RWPE2 (cell line): Measurements from ENCODE around the gene RALGAPA2.

Experiments used
- ATAC-seq: fragments of 200-7000 bp; cut with Tn5 transposase; 3 replicates; pipeline ENCODE4 v1.9.1; 2021; ENCODE audit warnings: low read depth
- DNase-seq: peaks from one replicate; pipeline ENCODE4 v3.0.0-alpha.2; 2020; ENCODE audit warnings: low spot score
- H3K27ac ChIP-seq: fragments of 450-650 bp; 2 replicates; pipeline ENCODE4 v1.5.1; 2017; ENCODE audit warnings: mild to moderate bottlenecking; ENCODE audit not compliant: poor library complexity, severe bottlenecking
- H3K27me3 ChIP-seq: fragments of 250-450 bp; sonication (Bioruptor Pico); 2 replicates; pipeline ENCODE4 v1.5.1; 2021; ENCODE audit warnings: mild to moderate bottlenecking, moderate library complexity; ENCODE audit not compliant: insufficient read depth, poor library complexity, severe bottlenecking
- H3K36me3 ChIP-seq: fragments of 250-450 bp; sonication (Bioruptor Pico); 2 replicates; pipeline ENCODE4 v1.5.1; 2020; ENCODE audit warnings: low read depth, mild to moderate bottlenecking, moderate library complexity
- H3K4me1 ChIP-seq: fragments of 250-450 bp; sonication (Bioruptor Pico); 2 replicates; pipeline ENCODE4 v1.5.1; 2021; ENCODE audit warnings: mild to moderate bottlenecking, moderate library complexity; ENCODE audit not compliant: insufficient read depth, poor library complexity, severe bottlenecking
- H3K4me3 ChIP-seq: fragments of 250-450 bp; sonication (Bioruptor Pico); 2 replicates; pipeline ENCODE4 v1.5.1; 2021; ENCODE audit warnings: mild to moderate bottlenecking, moderate library complexity; ENCODE audit not compliant: severe bottlenecking
- H3K9me3 ChIP-seq: fragments of 250-450 bp; sonication (Bioruptor Pico); 2 replicates; pipeline ENCODE4 v1.5.1; 2021; ENCODE audit warnings: mild to moderate bottlenecking, moderate library complexity; ENCODE audit not compliant: severe bottlenecking
- TF ChIP-seq, protein P1 (sequence below): fragments of 450-650 bp; IDR thresholded peaks from one replicate; pipeline ENCODE4 v1.5.1; 2017; ENCODE audit warnings: mild to moderate bottlenecking, moderate library complexity; ENCODE audit not compliant: poor library complexity, severe bottlenecking

Gene RALGAPA2

DNA sequence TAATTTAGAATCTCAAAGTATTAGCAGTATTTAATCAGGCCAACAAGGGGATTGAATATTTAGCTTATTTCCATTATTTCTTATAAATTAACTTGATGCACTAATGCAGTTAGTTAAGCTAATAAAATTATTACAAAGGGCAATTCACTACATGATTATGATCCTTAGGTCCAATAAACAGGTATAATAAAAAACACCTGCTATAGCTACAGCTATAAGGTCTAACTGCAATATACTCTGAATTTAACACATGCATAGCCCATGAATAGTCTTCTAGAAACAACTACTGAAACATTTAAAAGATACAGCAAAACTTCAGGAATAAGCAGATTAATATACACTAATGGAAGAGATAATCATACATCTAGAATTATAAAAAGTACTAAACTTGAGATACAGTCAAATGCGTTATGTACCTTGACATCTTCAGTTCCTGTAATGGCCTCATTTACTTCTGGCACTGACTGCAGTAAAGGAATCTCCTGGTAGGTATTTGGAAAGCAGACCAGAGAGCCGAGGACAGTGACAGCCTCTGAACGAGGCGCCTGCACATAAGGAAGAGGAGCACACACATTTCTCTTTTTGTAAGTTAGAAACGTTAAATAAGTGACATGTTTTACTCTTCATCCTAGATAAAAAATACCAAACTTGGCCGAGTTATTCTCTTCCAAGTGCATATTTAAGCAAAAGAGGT is 176.1 kb downstream of the RALGAPA2 start:
- Histone ChIP-seq H3K27me3 (no peaks in the 10 kb centered on the region), H3K27ac (no peak overlapping the region)

DNA sequence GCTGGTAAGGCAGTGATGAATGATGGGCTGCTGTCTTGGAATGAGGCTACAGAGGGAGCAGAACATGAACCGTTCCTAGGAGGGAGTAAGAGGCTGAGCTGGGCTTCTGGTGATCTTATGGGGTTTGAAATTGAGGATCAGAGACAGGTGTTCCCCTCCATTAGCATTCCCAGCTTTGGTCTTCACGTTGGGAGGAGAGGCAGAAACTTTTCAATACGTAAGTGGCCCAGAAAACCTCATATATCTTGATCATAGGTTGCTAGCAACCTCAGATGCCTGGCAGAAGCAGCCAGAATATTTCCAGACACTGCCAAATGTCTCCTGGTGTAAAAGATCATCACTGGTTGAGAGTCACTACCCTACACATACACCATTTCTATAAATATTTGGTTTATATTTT is 177.4 kb downstream of the RALGAPA2 start:
- Histone ChIP-seq H3K27me3 (no peaks in the 10 kb centered on the region), H3K4me1 (no peaks in the 10 kb centered on the region), H3K4me3 (no peak overlapping the region), H3K9me3 (no peaks in the 10 kb centered on the region), H3K27ac (no peak overlapping the region), H3K36me3 (no peaks in the 10 kb centered on the region; the same call in 1 of the 2 replicates)
- TF ChIP-seq, protein P1, sequence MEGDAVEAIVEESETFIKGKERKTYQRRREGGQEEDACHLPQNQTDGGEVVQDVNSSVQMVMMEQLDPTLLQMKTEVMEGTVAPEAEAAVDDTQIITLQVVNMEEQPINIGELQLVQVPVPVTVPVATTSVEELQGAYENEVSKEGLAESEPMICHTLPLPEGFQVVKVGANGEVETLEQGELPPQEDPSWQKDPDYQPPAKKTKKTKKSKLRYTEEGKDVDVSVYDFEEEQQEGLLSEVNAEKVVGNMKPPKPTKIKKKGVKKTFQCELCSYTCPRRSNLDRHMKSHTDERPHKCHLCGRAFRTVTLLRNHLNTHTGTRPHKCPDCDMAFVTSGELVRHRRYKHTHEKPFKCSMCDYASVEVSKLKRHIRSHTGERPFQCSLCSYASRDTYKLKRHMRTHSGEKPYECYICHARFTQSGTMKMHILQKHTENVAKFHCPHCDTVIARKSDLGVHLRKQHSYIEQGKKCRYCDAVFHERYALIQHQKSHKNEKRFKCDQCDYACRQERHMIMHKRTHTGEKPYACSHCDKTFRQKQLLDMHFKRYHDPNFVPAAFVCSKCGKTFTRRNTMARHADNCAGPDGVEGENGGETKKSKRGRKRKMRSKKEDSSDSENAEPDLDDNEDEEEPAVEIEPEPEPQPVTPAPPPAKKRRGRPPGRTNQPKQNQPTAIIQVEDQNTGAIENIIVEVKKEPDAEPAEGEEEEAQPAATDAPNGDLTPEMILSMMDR: no peak
- no peak for ATAC-seq
- DNase-seq: no peak

More for the DNA sequence above, 176.1 kb downstream of the RALGAPA2 start:
- ATAC-seq (no peak), DNase-seq (no peak)
- H3K4me3 ChIP-seq: no peak overlapping the region
- H3K36me3 ChIP-seq: no peaks in the 10 kb centered on the region; the same call in 1 of the 2 replicates
- no peaks in the 10 kb centered on the region for H3K9me3 ChIP-seq
- TF ChIP-seq, protein P1: no peak
- H3K4me1 ChIP-seq: no peaks in the 10 kb centered on the region

DNA sequence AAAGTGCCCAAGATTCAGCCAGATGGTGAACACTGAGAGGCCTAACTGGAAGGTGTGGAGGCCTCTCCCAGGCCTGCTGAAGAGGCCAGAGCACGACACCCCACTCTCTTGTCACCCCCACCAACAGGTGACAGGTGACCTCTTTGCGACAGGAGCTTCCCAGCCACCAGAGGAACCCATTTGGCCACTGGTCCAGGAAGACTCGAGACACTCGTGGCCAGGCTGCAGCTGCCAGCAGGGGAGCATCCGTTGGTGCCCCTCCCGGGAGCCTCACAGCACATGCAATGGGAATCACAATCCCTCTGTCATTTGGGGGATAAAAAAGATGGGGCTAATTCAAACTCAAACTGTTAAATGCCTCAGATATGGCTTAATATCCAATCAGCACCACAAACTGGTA is 181.2 kb downstream of the RALGAPA2 start:
- Histone ChIP-seq H3K27me3 (no peaks in the 10 kb centered on the region), H3K36me3 (no peaks in the 10 kb centered on the region), H3K9me3 (no peaks in the 10 kb centered on the region), H3K27ac (no peak overlapping the region), H3K4me3 (no peak overlapping the region), H3K4me1 (no peaks in the 10 kb centered on the region)
- DNase-seq (no peak), ATAC-seq (no peak)
- TF ChIP-seq, protein P1: no peak

DNA sequence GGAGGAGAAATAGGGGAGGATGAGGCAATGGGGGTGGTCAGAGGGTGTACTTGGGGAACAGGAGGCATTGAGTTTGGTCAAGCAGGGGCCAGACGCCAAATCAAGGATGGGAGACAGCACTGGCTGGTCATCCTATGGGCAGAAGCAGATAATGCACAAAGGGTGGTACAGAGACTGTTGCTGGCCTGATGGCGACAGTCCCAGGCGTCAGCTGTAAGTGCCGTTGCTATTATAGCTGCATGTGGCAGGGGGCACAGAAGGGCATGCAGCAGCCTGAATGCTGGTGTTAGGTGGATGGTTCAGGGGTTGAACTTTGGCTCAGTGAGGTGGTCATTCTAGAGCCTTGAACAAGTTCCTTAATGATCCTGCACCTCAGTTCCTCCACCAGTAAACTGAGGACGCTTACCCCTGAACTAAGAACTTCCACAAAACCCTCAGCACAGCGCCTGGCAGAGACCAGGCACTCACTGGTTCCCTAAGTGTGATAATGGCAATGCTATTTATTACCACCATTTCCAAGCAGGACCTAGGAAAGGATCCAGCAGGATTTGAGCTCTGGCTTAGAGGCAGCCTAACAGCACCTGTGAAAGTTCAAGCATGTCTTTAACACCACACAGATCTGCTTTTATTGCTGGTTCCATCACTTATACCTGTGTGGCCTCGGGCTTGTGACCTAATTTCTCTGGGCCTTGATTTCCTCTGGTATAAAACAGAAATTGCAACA is 181.9 kb downstream of the RALGAPA2 start:
- Histone ChIP-seq H3K4me1 (no peaks in the 10 kb centered on the region), H3K27me3 (no peaks in the 10 kb centered on the region), H3K27ac (no peak overlapping the region), H3K36me3 (no peaks in the 10 kb centered on the region), H3K4me3 (no peak overlapping the region), H3K9me3 (no peaks in the 10 kb centered on the region)
- TF ChIP-seq, protein P1: no peak
- no peak for DNase-seq
- ATAC-seq: no peak

DNA sequence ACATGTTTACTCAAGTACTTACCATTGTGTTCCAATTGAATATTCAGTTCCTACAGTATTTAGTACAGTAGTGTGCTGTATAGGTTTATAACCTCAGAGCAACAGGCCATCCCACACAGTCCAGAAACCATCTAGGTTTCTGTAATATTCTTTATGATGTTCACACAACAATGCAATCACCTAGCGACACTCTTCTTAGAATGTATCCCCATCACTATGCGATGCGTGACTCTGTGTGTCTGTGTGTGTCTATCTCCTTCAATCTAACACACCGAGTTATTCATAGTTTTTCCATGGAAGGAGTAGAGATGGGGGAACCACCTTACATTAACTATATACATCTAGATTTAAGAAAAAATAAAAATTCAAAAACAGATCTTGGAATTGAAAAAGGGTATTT is 182.8 kb downstream of the RALGAPA2 start:
- Histone ChIP-seq H3K4me1 (no peaks in the 10 kb centered on the region), H3K9me3 (no peaks in the 10 kb centered on the region), H3K27me3 (no peaks in the 10 kb centered on the region), H3K4me3 (no peak overlapping the region), H3K36me3 (no peaks in the 10 kb centered on the region), H3K27ac (no peak overlapping the region)
- TF ChIP-seq, protein P1: no peak
- DNase-seq: no peak
- ATAC-seq: no peak
